HG03139 (cell line): ENCODE results near the gene ASB15.

Experiments used
- ATAC-seq: cut with Tn5 transposase; IDR thresholded peaks from one replicate; pipeline ENCODE4 v1.9.1; 2021; ENCODE audit not compliant: unreplicated experiment

Gene ASB15

GRCh38 chr7:123594813-123595241 lies 6.8 kb upstream of the ASB15 start:
- ATAC-seq: no peak

- no peak for ATAC-seq
Measured at GRCh38 chr7:123598657-123599056, 3.0 kb upstream of the ASB15 start.

GRCh38 chr7:123599766-123600165 lies 1.9 kb upstream of the ASB15 start:
- no peak for ATAC-seq

DNA sequence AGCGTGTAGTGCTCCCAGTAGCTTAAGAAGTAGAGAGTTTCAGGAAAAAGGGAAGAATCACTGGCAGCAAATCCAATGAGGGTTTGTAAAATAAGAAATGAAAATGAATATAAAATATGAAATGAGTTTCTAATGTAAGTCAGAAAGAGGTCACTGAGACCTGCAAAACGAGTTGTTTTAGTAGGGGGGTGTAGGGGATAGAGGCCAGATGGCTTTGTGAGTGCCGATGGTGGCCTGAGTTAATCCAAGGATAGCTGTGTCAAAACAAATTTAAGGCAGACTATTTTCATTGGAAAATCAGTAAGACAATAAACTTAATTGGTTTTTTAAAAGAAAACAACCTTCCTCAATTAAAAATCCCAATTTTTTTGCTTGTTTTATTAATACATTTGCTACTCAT lies 745 bp upstream of the ASB15 start:
- no peak for ATAC-seq

- ATAC-seq: no peak
Measured at GRCh38 chr7:123602648-123603047, 1.0 kb downstream of the ASB15 start.

- no peak for ATAC-seq
Measured at GRCh38 chr7:123604739-123605138, 3.1 kb downstream of the ASB15 start.

DNA sequence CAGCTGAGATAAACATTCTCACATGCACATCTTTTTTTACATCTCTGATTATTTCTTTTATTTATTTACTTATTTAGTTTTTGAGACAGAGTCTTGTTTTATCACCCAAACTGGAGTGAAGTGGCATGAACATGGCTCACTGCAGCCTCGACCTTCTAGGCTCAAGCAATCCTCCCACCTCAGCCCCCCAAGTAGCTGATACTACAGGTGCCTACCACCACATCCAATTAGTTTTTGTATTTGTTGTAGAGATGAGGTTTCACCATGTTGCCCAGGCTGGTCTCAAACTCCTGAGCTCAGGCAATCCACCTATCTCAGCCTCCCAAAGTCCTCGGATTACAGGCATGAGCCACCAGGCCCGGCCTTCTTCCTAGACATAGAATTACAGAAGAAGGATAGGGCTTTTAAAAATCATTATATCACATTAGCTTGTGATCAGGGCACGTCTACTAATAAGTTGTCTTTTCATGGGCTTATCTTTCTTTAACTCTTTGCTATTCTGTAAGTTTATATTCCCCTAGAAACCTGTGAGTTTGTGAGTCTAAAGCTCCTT lies 5.9 kb downstream of the ASB15 start:
- ATAC-seq: no peak

GRCh38 chr7:123608991-123609882 lies 7.6 kb downstream of the ASB15 start:
- no peak for ATAC-seq

DNA sequence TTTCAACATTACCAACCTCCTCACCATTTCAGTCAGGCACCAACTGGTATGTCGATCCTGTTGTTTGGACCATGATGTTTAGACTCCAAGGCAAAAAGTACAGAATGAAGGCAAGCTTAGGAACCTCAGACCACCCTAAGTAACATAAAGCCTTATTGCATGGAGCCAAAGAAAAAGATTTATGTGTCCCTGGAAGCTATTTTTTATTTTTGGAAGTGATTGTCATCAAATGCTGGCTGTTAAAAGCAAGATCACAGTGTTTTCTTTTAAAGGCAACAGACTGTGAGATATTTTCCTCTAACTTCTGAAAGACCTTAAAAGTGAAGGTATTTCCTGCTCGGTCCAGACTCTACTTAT lies 8.2 kb downstream of the ASB15 start:
- ATAC-seq: no peak

GRCh38 chr7:123612024-123612423 lies 10.4 kb downstream of the ASB15 start:
- ATAC-seq: no peak

- ATAC-seq: no peak
Measured at GRCh38 chr7:123615344-123615743, 13.7 kb downstream of the ASB15 start.

DNA sequence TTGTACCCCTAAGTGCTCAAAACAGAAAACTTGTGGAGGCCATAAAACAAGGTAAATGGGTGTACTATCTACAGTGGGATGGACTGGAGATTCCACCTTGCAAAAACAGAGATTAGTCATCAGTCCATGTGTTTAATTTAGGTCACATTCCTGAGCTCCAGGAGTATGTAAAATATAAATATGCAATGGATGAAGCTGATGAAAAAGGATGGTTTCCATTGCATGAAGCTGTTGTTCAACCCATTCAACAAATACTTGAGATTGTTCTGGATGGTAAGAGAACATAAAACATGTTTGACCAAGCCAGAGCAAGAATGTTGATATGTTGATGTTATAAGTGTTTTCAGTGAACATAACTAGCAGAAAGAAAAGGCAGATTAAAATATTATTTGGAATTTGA lies 14.6 kb downstream of the ASB15 start:
- ATAC-seq: no peak

DNA sequence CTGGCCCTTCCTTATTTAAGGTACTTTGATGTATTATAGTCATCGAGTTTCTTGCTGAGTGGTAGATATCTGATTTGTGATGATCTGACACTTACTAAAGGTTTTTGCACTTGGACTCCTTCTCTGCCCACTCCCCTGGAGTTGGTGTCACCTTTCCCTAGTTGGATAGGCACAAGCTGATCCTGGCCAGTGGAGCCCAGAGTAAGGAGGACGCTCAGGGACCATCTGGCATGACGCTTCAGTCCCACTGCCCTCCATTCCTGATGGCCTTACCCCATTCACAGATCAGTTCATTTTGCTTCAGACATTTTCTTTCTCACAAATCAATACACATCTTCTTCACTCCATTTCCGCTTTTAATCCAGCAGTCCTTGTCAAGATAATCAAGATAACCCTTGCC lies 20.1 kb downstream of the ASB15 start:
- ATAC-seq: no peak

DNA sequence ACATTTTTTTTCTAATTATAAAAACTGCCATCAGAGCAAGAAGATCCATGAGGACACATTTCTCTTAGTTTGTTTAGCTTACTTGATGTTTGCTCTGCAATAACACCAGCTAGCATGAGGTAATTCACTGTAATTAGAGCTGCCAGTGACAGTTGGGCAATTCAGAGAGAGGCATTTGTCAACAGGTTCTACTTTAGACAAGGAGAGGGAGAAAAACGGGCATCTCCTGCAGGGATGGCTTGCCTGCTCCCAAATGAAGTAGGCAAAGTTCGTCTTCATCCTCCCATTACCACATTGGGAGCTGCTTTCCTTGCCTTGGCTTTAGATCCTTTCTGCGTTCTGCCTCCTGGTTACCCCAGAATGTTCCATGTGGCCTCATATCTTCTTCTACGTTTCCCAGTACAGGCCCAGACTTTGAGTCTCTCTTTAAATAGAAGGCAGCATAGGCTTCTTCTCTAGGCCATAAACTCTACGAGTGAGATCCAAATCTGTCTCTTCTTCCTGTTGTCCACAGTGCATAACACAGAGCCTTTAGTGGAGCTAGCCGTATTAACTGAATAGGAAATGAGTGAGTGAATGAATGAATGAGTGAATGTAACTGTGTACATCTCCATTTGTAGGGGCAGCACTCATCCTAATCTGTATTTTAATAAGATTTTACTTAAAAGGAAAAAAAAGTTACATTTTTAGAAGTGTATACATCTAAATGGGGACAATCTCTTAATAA lies 21.2 kb downstream of the ASB15 start:
- no peak for ATAC-seq

DNA sequence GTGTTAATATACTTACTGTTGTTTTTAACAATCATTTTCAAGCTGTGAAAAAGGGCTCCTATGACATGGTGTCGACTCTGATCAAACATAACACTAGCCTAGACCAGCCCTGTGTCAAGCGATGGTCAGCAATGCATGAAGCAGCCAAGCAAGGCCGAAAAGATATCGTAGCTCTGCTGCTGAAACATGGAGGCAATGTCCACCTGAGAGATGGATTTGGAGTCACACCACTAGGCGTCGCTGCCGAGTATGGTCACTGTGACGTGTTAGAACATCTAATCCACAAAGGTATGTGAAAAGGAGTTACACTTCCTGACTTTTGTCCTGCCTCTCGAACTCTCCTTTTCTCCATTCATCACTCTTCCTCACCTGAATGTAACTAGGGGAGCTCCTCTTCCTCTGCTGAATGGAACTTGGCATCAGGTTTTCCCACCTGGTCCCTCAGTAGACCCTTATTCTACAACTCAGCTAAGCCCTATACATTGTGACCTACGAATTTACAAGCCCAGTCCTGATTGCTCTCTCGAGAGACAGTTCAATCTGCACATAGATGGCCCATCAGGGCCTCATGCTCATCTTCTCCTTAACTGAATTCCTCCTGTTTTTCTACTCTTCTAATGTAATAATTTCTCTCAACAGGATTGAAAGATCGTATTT lies 23.0 kb downstream of the ASB15 start:
- peak; percentile 85 for ATAC-seq

DNA sequence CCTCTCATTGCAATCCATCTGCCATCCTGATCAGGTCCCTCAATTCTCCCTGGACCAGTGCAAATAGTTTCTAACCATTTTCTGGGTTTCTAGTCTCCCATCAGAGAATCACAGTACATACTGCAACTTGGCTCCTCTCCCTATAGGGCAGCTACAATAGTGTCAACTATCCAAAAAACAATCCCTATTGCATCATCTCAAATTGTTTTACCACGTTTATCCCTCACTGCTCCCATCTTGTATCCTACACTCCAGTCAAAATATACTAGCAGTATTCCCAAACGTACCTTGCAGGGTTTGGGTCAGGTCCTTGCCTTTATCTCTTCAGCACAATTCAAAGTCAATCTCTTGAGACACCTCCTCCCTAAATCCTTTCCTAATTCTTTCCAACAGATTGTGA lies 23.6 kb downstream of the ASB15 start:
- no peak for ATAC-seq

GRCh38 chr7:123627851-123628250 lies 26.2 kb downstream of the ASB15 start:
- no peak for ATAC-seq

- no peak for ATAC-seq
Measured at GRCh38 chr7:123628829-123629228, 27.2 kb downstream of the ASB15 start.

- no peak for ATAC-seq
Measured at GRCh38 chr7:123629281-123629680, 27.7 kb downstream of the ASB15 start.

DNA sequence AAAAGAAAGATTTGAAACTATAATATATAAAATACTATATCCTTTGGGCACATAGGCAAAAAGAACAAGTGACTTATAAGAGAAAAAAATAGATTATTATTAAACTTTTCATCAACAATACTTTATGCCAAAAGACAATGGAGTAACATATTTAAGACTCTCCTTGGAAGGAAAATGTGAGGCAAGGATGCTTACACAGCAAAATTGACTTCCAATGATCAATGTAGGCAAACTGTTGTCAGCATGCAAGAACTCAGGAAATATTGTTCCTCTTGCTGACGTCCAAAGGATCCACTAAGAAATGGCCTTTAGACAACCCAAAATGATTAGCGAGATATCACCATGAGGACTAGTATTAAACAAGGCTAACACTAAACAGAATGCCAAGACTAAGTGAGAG lies 31.2 kb downstream of the ASB15 start:
- ATAC-seq: no peak

DNA sequence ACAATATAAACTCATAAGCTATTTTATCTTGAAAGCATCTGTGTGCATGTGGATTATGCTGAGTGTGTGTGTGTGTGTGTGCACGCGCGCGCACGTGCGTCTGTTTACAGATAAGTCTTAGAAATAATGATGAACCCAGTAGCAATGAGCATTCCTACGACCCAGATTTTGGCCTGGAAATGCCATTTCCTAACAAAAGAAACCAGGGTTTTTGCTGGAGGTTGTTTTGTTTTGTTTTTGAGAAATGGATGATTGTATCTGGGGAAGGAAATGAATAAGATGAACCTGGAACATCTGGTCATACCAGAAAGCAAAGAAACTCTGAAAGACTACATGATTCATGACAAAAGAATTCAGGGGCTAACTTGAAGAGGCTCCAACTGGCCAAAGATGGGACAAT lies 31.9 kb downstream of the ASB15 start:
- ATAC-seq: no peak
